Measurements from ENCODE around the gene CCDC175.

CCDC175 gene

GRCh38 chr14:59481871-59482540, 94.6 kb downstream of the CCDC175 start:
- DNase-seq: no peak

GRCh38 chr14:59481407-59481806, 95.2 kb downstream of the CCDC175 start:
- DNase-seq: no peak

- DNase-seq: no peak
Observed at GRCh38 chr14:59480166-59480565, 96.4 kb downstream of the CCDC175 start.

GRCh38 chr14:59478540-59478939, 98.1 kb downstream of the CCDC175 start:
- DNase-seq: no peak

- DNase-seq: no peak
Observed at GRCh38 chr14:59475709-59476108, 100.9 kb downstream of the CCDC175 start.

- no peak for DNase-seq
Observed at GRCh38 chr14:59474172-59474571, 102.4 kb downstream of the CCDC175 start.

GRCh38 chr14:59465316-59466135, 111.1 kb downstream of the CCDC175 start, which contains the start of gene GPR135:
Gene GPR135, minus strand, starts transcription at chr14:59465380. Its CDS starts 154 bp downstream, at chr14:59465226.
- DNase-seq: no peak

GRCh38 chr14:59464486-59465315, 111.9 kb downstream of the CCDC175 start:
- DNase-seq: no peak

GRCh38 chr14:59463787-59464485, 112.7 kb downstream of the CCDC175 start:
- DNase-seq: no peak

GRCh38 chr14:59461891-59462290, 114.7 kb downstream of the CCDC175 start:
- DNase-seq: no peak

- DNase-seq: no peak
Observed at GRCh38 chr14:59460378-59460777, 116.2 kb downstream of the CCDC175 start.

GRCh38 chr14:59458486-59458885, 118.1 kb downstream of the CCDC175 start:
- DNase-seq: no peak

- DNase-seq: no peak
Observed at GRCh38 chr14:59455411-59455810, 121.2 kb downstream of the CCDC175 start.
